A549 (cell line): Measurements from ENCODE around the gene RIPOR1. TPM values are rescaled to one million over a fixed set of nuclear protein-coding genes. Genes with fewer than 3 reads are reported as not detected.

Source experiments
- ATAC-seq, 2 experiments: fragments of 200-7000 bp in 1 of 2; fragments of >200 bp in 1 of 2; cut with Nextera tagmentation in 1 of 2; cut with Tn5 transposase in 1 of 2; 3 replicates each; pipeline versions ENCODE4 v1.8.0 to v1.9.1; 2018 to 2020; ENCODE audit warnings: mild to moderate bottlenecking in 1 of 2, moderate library complexity in 1 of 2
- CTCF ChIA-PET: fragments of 300-600 bp; sonication (Branson Sonifier 250); formaldehyde crosslinking; extraction: SDS; loops from one replicate; lab custom pipeline; 2021; ENCODE audit warnings: antibody characterized with exemption, inconsistent platforms; lab: Yijun Ruan, JAX
- POLR2A ChIA-PET: fragments of 350-600 bp; formaldehyde crosslinking; extraction: SDS; loops from one replicate; lab custom pipeline; 2021; ENCODE audit warnings: antibody characterized with exemption, inconsistent platforms; lab: Yijun Ruan, JAX
- DNase-seq, 2 experiments: peaks; one replicate each; pipeline versions ENCODE4 v3.0.0 to v3.0.0-alpha.2; 2011 to 2016; ENCODE audit warnings: low read depth in 1 of 2, low spot score in 1 of 2
- FAIRE-seq: peaks from 2 replicates; lab custom pipeline; 2011; peaks lifted over from hg19 to GRCh38; lab: Jason Lieb, UNC
- H3K27ac ChIP-seq, 2 experiments: fragments of >200 bp; sonication (Bioruptor Twin); formaldehyde crosslinking; 3 replicates each; pipeline ENCODE4 v1.5.1; 2016 to 2017
- H3K4me1 ChIP-seq: fragments of >200 bp; sonication (Bioruptor Twin); formaldehyde crosslinking; 3 replicates; pipeline ENCODE4 v1.6.1; 2016
- H3K4me2 ChIP-seq: fragments of >200 bp; sonication (Bioruptor Twin); formaldehyde crosslinking; 3 replicates; pipeline ENCODE4 v1.6.1; 2016
- H3K4me3 ChIP-seq: fragments of >200 bp; sonication (Bioruptor Twin); formaldehyde crosslinking; 3 replicates; pipeline ENCODE4 v1.5.1; 2016
- H3K9me3 ChIP-seq: fragments of >200 bp; sonication (Bioruptor Twin); formaldehyde crosslinking; 3 replicates; pipeline ENCODE4 v1.6.1; 2016
- CBX8 ChIP-seq: fragments of 200-600 bp; sonication (generic); IDR thresholded peaks from 2 replicates; pipeline ENCODE4 v1.6.1; 2016
- EHMT2 ChIP-seq: fragments of 200-600 bp; sonication (generic); IDR thresholded peaks from 2 replicates; pipeline ENCODE4 v1.6.1; 2016; ENCODE audit warnings: antibody characterized with exemption, low read depth, mild to moderate bottlenecking, moderate library complexity
- GATA3 ChIP-seq: IDR thresholded peaks from 2 replicates; pipeline ENCODE4 v1.6.1; 2012; ENCODE audit warnings: borderline replicate concordance
- HDAC2 ChIP-seq: fragments of 200-600 bp; sonication (generic); IDR thresholded peaks from 2 replicates; pipeline ENCODE4 v1.6.1; 2016
- HMGXB4 ChIP-seq: fragments of 250-450 bp; sonication (Bioruptor Pico); IDR thresholded peaks from 2 replicates; pipeline ENCODE4 v1.5.0; 2021; ENCODE audit warnings: mild to moderate bottlenecking, moderate library complexity, borderline replicate concordance
- HOXB13 ChIP-seq: fragments of 250-450 bp; sonication (Bioruptor Pico); IDR thresholded peaks from 2 replicates; pipeline ENCODE4 v1.5.0; 2020; ENCODE audit warnings: low read depth, mild to moderate bottlenecking, moderate library complexity
- JUNB ChIP-seq: fragments of >200 bp; sonication (Bioruptor Twin); formaldehyde crosslinking; IDR thresholded peaks from 2 replicates; pipeline ENCODE4 v1.6.1; 2016
- KDM1A ChIP-seq: fragments of 200-600 bp; sonication (generic); IDR thresholded peaks from 2 replicates; pipeline ENCODE4 v1.6.1; 2016; ENCODE audit warnings: low read depth, mild to moderate bottlenecking
- MYC ChIP-seq: IDR thresholded peaks from 2 replicates; pipeline ENCODE4 v1.6.1; 2012; ENCODE audit warnings: mild to moderate bottlenecking, inconsistent platforms, low read length, improper control_type of control experiment, borderline replicate concordance
- NFE2L2 ChIP-seq: fragments of 150-350 bp; conservative IDR thresholded peaks from 2 replicates; pipeline ENCODE4 v1.6.1; 2014; ENCODE audit warnings: low read length
- NPAS2 ChIP-seq: fragments of 250-450 bp; sonication (Bioruptor Pico); IDR thresholded peaks from 2 replicates; pipeline ENCODE4 v1.8.0; 2022; ENCODE audit warnings: mild to moderate bottlenecking, moderate library complexity, borderline replicate concordance
- POLR2AphosphoS2 ChIP-seq: conservative IDR thresholded peaks from 2 replicates; pipeline ENCODE4 v1.6.1; 2012; ENCODE audit warnings: low read length, improper control_type of control experiment, inconsistent platforms
- RCOR1 ChIP-seq: fragments of 150-350 bp; IDR thresholded peaks from 2 replicates; pipeline ENCODE4 v1.6.1; 2014; ENCODE audit warnings: antibody characterized with exemption, low read length, low read depth
- RFX5 ChIP-seq: fragments of 450-650 bp; IDR thresholded peaks from 2 replicates; pipeline ENCODE4 v1.7.1; 2014; ENCODE audit warnings: antibody characterized with exemption, mild to moderate bottlenecking, moderate library complexity
- SMC3 ChIP-seq: fragments of >200 bp; sonication (Bioruptor Twin); formaldehyde crosslinking; IDR thresholded peaks from 3 replicates; pipeline ENCODE4 v1.6.1; 2018; ENCODE audit warnings: inconsistent platforms
- ZC3H11A ChIP-seq: fragments of 450-650 bp; IDR thresholded peaks from 2 replicates; pipeline ENCODE4 v1.6.1; 2014; ENCODE audit warnings: antibody characterized with exemption, mild to moderate bottlenecking
- WGBS: methylation state at CpG from one replicate; pipeline ENCODE4 v1.1.6; 2017; ENCODE audit errors: missing lambda C conversion rate; 5-methylcytosine and 5-hydroxymethylcytosine counted together
- polyA plus RNA-seq, 4 experiments: library from polyadenylated mRNA; depleted of rRNA in 3 of 4; stranded (reverse); fragments of >200 nt; fragmentation: RNase III in 1 of 4; extraction: RNeasy Plus Mini Kit Qiagen cat#74134 plus additional on column Dnase treatment in 1 of 4; gene quantifications; 2 replicates in 3 of 4; 3 replicates in 1 of 4; pipeline ENCODE4 v1.2.3, GENCODE V29; 2011 to 2017

The RIPOR1 gene
- polyA plus RNA-seq, 2 of the 4 experiments (the other 2 are of a cell fraction) = 7.2 to 23.0 TPM

GRCh38 chr16:67516296-67517154, 12.1 kb upstream of the RIPOR1 start (continued):
- TF ChIP-seq SMC3 = no peak

GRCh38 chr16:67517155-67517445, 11.5 kb upstream of the RIPOR1 start:
- Histone ChIP-seq H3K4me2 (peak overlapping the region; percentile 44; the same call in 1 of the 3 replicates), H3K9me3 (no peaks in the 10 kb centered on the region), H3K4me1 (peaks cover 37% of the 10 kb centered on the region), H3K4me3 (no peak overlapping the region), H3K27ac (peak overlapping the region in 1 of 2 experiments; percentile 80; a peak in 3 of 6 replicates)
- FAIRE-seq = no peak
- WGBS = 79% methylated on average over 3 of the region's 3 CpGs
- ChIA-PET CTCF (interaction anchor here (0.8 to 11.1 kb wide), 11 partner anchors 8 to 155 kb away, joined by 3 to 278 read pairs (median 8); partner anchors contain the start of genes AGRP, ATP6V0D1 and CTCF), POLR2A (interaction anchor here (0.7 kb wide), 1 partner anchor 36 kb away, joined by 5 read pairs; the partner anchor contains the start of gene ATP6V0D1)
- ATAC-seq = no peak
- TF ChIP-seq NFE2L2 (no peak), ZC3H11A (no peak), RCOR1 (no peak), EHMT2 (no peak)
- DNase-seq = no peak

- CTCF ChIA-PET = interaction anchor here (0.8 to 11.1 kb wide), 7 partner anchors 23 to 154 kb away, joined by 3 to 278 read pairs (median 18); partner anchors contain the start of genes AGRP, ATP6V0D1, C16orf86 and CTCF
- peak overlapping the region in 1 of 2 experiments; percentile 45; a peak in 2 of 6 replicates for H3K27ac ChIP-seq
Measured at GRCh38 chr16:67517661-67518423, 10.8 kb upstream of the RIPOR1 start.

GRCh38 chr16:67518676-67519075, 10.0 kb upstream of the RIPOR1 start:
- FAIRE-seq = no peak
- Histone ChIP-seq H3K4me3 (no peak overlapping the region), H3K4me2 (no peak overlapping the region), H3K4me1 (peaks cover 38% of the 10 kb centered on the region), H3K27ac (peak overlapping the region in 1 of 2 experiments; percentile 45; a peak in 2 of 6 replicates), H3K9me3 (no peaks in the 10 kb centered on the region)
- no peak for ATAC-seq
- ChIA-PET CTCF (interaction anchor here (0.7 to 11.1 kb wide), 7 partner anchors 21 to 413 kb away, joined by 3 to 301 read pairs (median 174); partner anchors contain the start of genes C16orf86, CARMIL2 and ENKD1), POLR2A (no interaction called here)
- TF ChIP-seq MYC (no peak), EHMT2 (no peak)
- WGBS = 89% methylated on average over 7 of the region's 8 CpGs
- DNase-seq = no peak

More at GRCh38 chr16:67517661-67518423, 10.8 kb upstream of the RIPOR1 start:
- WGBS = 66% methylated on average over 11 of the region's 11 CpGs
- Histone ChIP-seq H3K4me2 (no peak overlapping the region), H3K4me3 (no peak overlapping the region), H3K4me1 (peaks cover 37% of the 10 kb centered on the region), H3K9me3 (no peaks in the 10 kb centered on the region)
- no peak for DNase-seq
- FAIRE-seq = no peak
- no peak for ATAC-seq
- TF ChIP-seq KDM1A = no peak
- no peak for TF ChIP-seq NPAS2 (CRISPR knock-in tag)
- no peak for TF ChIP-seq GATA3
- no peak for TF ChIP-seq CBX8
- no peak for TF ChIP-seq JUNB
- no peak for TF ChIP-seq ZC3H11A
- TF ChIP-seq HOXB13 (CRISPR knock-in tag) = no peak
- TF ChIP-seq HDAC2 = no peak
- TF ChIP-seq, all 56 proteins: peak for 0
- POLR2A ChIA-PET = no interaction called here

GRCh38 chr16:67519242-67519641, 9.4 kb upstream of the RIPOR1 start:
- Histone ChIP-seq H3K9me3 (no peaks in the 10 kb centered on the region), H3K4me1 (peaks cover 44% of the 10 kb centered on the region), H3K4me3 (no peak overlapping the region), H3K27ac (no peak overlapping the region), H3K4me2 (no peak overlapping the region)
- FAIRE-seq = no peak
- DNase-seq = no peak
- 74% methylated on average over 4 of the region's 4 CpGs for WGBS
- no peak for ATAC-seq
- ChIA-PET CTCF (interaction anchor here (0.7 to 11.1 kb wide), 9 partner anchors 21 to 413 kb away, joined by 3 to 301 read pairs (median 137); partner anchors contain the start of genes C16orf86, CARMIL2, CTCF and ENKD1), POLR2A (no interaction called here)
- TF ChIP-seq RFX5 = no peak
- no peak for TF ChIP-seq POLR2AphosphoS2
- no peak for TF ChIP-seq HMGXB4 (CRISPR knock-in tag)
- TF ChIP-seq NPAS2 (CRISPR knock-in tag) = no peak
